IPS-15b (cell line): ENCODE data around the gene S100A9.
"Not testable (repeated sequence)": the region's sequence is repeated elsewhere in the genome, so short reads cannot be mapped to it uniquely, and the experiment has no call there.

Source experiments
- H3K27me3 ChIP-seq: one replicate; pipeline ENCODE4 v1.6.1; 2013; ENCODE audit warnings: low read length; ENCODE audit not compliant: control insufficient read depth, insufficient read depth
- H3K36me3 ChIP-seq: one replicate; pipeline ENCODE4 v1.6.1; 2013; ENCODE audit warnings: low read length; ENCODE audit not compliant: control insufficient read depth, insufficient read depth
- H3K4me1 ChIP-seq: one replicate; pipeline ENCODE4 v1.6.1; 2013; ENCODE audit warnings: mild to moderate bottlenecking, low read length; ENCODE audit not compliant: control insufficient read depth, insufficient read depth
- H3K4me3 ChIP-seq: one replicate; pipeline ENCODE4 v1.5.1; 2013; ENCODE audit warnings: low read depth, low read length
- H3K9ac ChIP-seq: one replicate; pipeline ENCODE4 v1.6.1; 2013; ENCODE audit warnings: low read depth, mild to moderate bottlenecking, low read length
- H3K9me3 ChIP-seq: one replicate; pipeline ENCODE4 v1.6.1; 2013; ENCODE audit warnings: mild to moderate bottlenecking, low read length; ENCODE audit not compliant: control insufficient read depth, insufficient read depth

Gene S100A9

GRCh38 chr1:153346077-153346723 lies 11.5 kb upstream of the S100A9 start:
- Histone ChIP-seq H3K9me3 (no peaks in the 10 kb centered on the region), H3K36me3 (no peaks in the 10 kb centered on the region), H3K9ac (no peak overlapping the region), H3K27me3 (peaks cover 4% of the 10 kb centered on the region), H3K4me1 (no peaks in the 10 kb centered on the region), H3K4me3 (no peak overlapping the region)

- not testable (repeated sequence) for H3K4me3 ChIP-seq, H3K27me3 ChIP-seq, H3K4me1 ChIP-seq, H3K9me3 ChIP-seq, H3K36me3 ChIP-seq, H3K9ac ChIP-seq
These were observed 10.6 kb upstream of the S100A9 start for GRCh38 chr1:153347049-153347448.

GRCh38 chr1:153347856-153348255 lies 9.8 kb upstream of the S100A9 start:
- Histone ChIP-seq H3K4me3 (no peak overlapping the region), H3K27me3 (peaks cover 4% of the 10 kb centered on the region), H3K4me1 (no peaks in the 10 kb centered on the region), H3K9me3 (no peaks in the 10 kb centered on the region), H3K9ac (no peak overlapping the region), H3K36me3 (no peaks in the 10 kb centered on the region)

GRCh38 chr1:153348511-153349362 lies 8.9 kb upstream of the S100A9 start, which contains the start of gene PGLYRP4:
TSS of gene PGLYRP4 (minus strand) at chr1:153348841. CDS start at chr1:153347932, 909 bp downstream.
- Histone ChIP-seq H3K36me3 (no peaks in the 10 kb centered on the region), H3K27me3 (peaks cover 4% of the 10 kb centered on the region), H3K4me1 (no peaks in the 10 kb centered on the region), H3K9ac (no peak within 1 kb of the TSS), H3K9me3 (no peaks in the 10 kb centered on the region), H3K4me3 (no peak within 1 kb of the TSS)

- Histone ChIP-seq H3K4me3 (no peak overlapping the region), H3K36me3 (no peaks in the 10 kb centered on the region)
These were observed 8.0 kb upstream of the S100A9 start for GRCh38 chr1:153349363-153350320.

GRCh38 chr1:153350321-153350957 lies 7.2 kb upstream of the S100A9 start:
- peaks cover 4% of the 10 kb centered on the region for H3K27me3 ChIP-seq
- no peaks in the 10 kb centered on the region for H3K4me1 ChIP-seq
- no peak overlapping the region for H3K9ac ChIP-seq

More at GRCh38 chr1:153349363-153350320, 8.0 kb upstream of the S100A9 start:
- H3K27me3 ChIP-seq, result peaks cover 4% of the 10 kb centered on the region
- H3K9me3 ChIP-seq, result no peaks in the 10 kb centered on the region
- no peaks in the 10 kb centered on the region for H3K4me1 ChIP-seq
- H3K9ac ChIP-seq, result no peak overlapping the region

GRCh38 chr1:153352523-153352922 lies 5.1 kb upstream of the S100A9 start:
- Histone ChIP-seq H3K27me3 (peaks cover 4% of the 10 kb centered on the region), H3K4me1 (no peaks in the 10 kb centered on the region), H3K9ac (no peak overlapping the region), H3K36me3 (no peaks in the 10 kb centered on the region), H3K9me3 (no peaks in the 10 kb centered on the region), H3K4me3 (no peak overlapping the region)

More at GRCh38 chr1:153350321-153350957, 7.2 kb upstream of the S100A9 start:
- Histone ChIP-seq H3K36me3 (no peaks in the 10 kb centered on the region), H3K4me3 (no peak overlapping the region), H3K9me3 (no peaks in the 10 kb centered on the region)

GRCh38 chr1:153353226-153353947 lies 4.3 kb upstream of the S100A9 start:
- H3K9me3 ChIP-seq, result no peaks in the 10 kb centered on the region
- H3K36me3 ChIP-seq, result no peaks in the 10 kb centered on the region
- peaks cover 4% of the 10 kb centered on the region for H3K27me3 ChIP-seq
- no peak overlapping the region for H3K9ac ChIP-seq
- H3K4me1 ChIP-seq, result no peaks in the 10 kb centered on the region
- no peak overlapping the region for H3K4me3 ChIP-seq

- Histone ChIP-seq H3K36me3 (no peaks in the 10 kb centered on the region), H3K9ac (no peak overlapping the region), H3K27me3 (no peaks in the 10 kb centered on the region), H3K4me3 (no peak overlapping the region), H3K4me1 (no peaks in the 10 kb centered on the region), H3K9me3 (no peaks in the 10 kb centered on the region)
These were observed 3.0 kb upstream of the S100A9 start for GRCh38 chr1:153354515-153355193.

- Histone ChIP-seq H3K27me3 (no peaks in the 10 kb centered on the region), H3K9ac (no peak overlapping the region), H3K36me3 (no peaks in the 10 kb centered on the region), H3K9me3 (no peaks in the 10 kb centered on the region), H3K4me1 (no peaks in the 10 kb centered on the region), H3K4me3 (no peak overlapping the region)
These were observed 2.1 kb upstream of the S100A9 start for GRCh38 chr1:153355445-153356071.
